ENCODE measurements around the gene MAN1A1. TPM values are rescaled to one million over a fixed set of nuclear protein-coding genes. Genes with fewer than 3 reads are reported as not detected.
A peak's percentile ranks its signal among the peaks of the same experiment; 100 is the strongest.

The MAN1A1 gene
- total RNA-seq, 1 donor from 2014 or later = 23.4 TPM

DNA sequence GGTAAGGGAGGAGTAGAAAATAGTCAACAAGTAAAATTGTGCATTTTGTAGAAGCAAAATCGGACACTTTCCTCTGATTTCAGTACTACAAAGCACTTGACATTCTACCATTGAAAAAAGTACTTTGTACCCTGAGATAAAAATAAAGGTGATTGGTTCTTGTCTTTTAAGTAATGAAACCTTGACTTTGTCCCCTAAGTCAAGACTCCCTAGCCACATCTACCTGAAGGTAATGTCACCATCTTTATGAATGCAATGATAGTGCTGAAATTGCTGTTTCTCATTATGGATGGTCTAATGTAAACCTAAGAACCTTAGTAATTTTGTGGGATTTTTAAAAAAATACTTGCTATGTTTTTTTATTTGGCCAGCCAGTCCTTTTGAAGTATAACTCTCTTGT is 2.4 kb upstream of the MAN1A1 start:
- TF ChIP-seq, protein P1, sequence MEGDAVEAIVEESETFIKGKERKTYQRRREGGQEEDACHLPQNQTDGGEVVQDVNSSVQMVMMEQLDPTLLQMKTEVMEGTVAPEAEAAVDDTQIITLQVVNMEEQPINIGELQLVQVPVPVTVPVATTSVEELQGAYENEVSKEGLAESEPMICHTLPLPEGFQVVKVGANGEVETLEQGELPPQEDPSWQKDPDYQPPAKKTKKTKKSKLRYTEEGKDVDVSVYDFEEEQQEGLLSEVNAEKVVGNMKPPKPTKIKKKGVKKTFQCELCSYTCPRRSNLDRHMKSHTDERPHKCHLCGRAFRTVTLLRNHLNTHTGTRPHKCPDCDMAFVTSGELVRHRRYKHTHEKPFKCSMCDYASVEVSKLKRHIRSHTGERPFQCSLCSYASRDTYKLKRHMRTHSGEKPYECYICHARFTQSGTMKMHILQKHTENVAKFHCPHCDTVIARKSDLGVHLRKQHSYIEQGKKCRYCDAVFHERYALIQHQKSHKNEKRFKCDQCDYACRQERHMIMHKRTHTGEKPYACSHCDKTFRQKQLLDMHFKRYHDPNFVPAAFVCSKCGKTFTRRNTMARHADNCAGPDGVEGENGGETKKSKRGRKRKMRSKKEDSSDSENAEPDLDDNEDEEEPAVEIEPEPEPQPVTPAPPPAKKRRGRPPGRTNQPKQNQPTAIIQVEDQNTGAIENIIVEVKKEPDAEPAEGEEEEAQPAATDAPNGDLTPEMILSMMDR (conservative IDR thresholded peaks at IDR 0.05; ENCODE audit: low read depth, low read length) = no peak
- DNase-seq (ENCODE audit: low read depth) = no peak
- H3K4me3 ChIP-seq (ENCODE audit: low read depth, low read length) = no peak overlapping the region

DNA sequence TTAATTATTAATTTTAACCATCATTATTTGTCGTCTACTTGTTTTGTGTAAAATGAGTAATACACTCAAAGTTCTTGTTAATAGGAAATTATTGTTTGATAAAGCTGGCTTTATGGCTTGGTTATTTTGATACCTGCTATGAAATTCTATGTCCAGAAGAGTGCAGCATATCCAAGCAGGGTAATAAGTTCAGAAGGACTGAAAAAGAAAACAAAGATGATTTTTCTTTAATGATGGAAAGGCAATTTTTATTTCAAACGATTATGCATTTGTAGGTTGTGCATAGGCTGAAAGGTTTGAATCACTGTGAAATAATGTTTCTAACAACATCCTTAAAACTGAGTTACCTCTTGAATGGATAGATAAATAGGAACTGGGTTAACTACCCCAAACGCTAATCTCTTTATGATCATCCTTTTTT is 1.4 kb upstream of the MAN1A1 start:
- peak overlapping the region; percentile 87 for H3K4me3 ChIP-seq (ENCODE audit: low read depth, low read length)
- TF ChIP-seq, protein P1 (conservative IDR thresholded peaks at IDR 0.05; ENCODE audit: low read depth, low read length) = peak; percentile 60
- no peak for DNase-seq (ENCODE audit: low read depth)

GRCh38 chr6:119350202-119350951 is 816 bp upstream of the MAN1A1 start:
- TF ChIP-seq, protein P1 (conservative IDR thresholded peaks at IDR 0.05; ENCODE audit: low read depth, low read length) = no peak
- peak overlapping the region; percentile 87 for H3K4me3 ChIP-seq (ENCODE audit: low read depth, low read length)
- peak; percentile 38 for DNase-seq (ENCODE audit: low read depth)

DNA sequence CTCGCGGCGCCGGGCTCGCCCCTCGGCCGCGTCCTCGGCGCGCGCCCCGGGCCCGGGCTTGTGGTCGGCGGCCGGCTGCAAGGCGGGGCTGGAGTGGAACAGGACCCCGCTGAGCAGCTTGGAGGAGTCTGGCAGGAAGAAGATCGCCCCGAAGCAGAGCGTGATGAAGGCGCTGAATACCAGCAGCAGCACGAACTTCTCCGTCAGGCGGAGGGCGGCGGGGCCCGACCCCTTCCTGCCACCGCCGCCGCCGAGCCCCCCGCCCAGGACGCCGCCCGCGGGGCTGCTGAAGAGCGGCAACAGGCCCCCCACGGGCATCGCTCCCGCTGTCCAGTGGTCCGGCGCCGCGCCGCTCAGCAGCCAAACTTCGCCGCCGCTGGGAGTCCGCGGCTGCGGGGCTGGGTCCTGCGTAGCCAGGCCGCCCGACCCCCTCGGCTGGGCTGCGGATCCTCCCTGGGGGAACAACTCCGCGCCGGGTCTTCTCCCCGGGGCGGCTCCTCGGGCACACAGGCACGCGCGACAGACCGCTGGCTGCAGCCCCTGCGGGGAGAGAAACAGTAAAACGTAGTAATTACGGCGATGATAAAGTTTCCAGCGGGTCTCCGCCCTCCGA is 707 bp downstream of the MAN1A1 start:
- peak overlapping the region; percentile 87 for H3K4me3 ChIP-seq (ENCODE audit: low read depth, low read length)
- no peak for DNase-seq (ENCODE audit: low read depth)
- TF ChIP-seq, protein P1 (conservative IDR thresholded peaks at IDR 0.05; ENCODE audit: low read depth, low read length) = no peak

GRCh38 chr6:119348096-119348747 is 1.3 kb downstream of the MAN1A1 start:
- peak overlapping the region; percentile 87 for H3K4me3 ChIP-seq (ENCODE audit: low read depth, low read length)
- TF ChIP-seq, protein P1 (conservative IDR thresholded peaks at IDR 0.05; ENCODE audit: low read depth, low read length) = no peak
- no peak for DNase-seq (ENCODE audit: low read depth)

- peak; percentile 47 for DNase-seq (ENCODE audit: low read depth)
- TF ChIP-seq, protein P1 (conservative IDR thresholded peaks at IDR 0.05; ENCODE audit: low read depth, low read length) = no peak
- peak overlapping the region; percentile 87 for H3K4me3 ChIP-seq (ENCODE audit: low read depth, low read length)
These were observed 2.0 kb downstream of the MAN1A1 start for GRCh38 chr6:119347466-119348095.

Data from epithelial cell of proximal tubule (primary cell).